Neural crest cell (in vitro differentiated cells): ENCODE measurements around the gene GABRQ. TPM values are rescaled to one million over a fixed set of nuclear protein-coding genes. Genes with fewer than 3 reads are reported as not detected.
"Not testable (repeated sequence)": the region's sequence is repeated elsewhere in the genome, so short reads cannot be mapped to it uniquely, and the experiment has no call there.

ENCODE experiments used
- DNase-seq: peaks from one replicate; pipeline ENCODE4 v3.0.0; 2021; ENCODE audit warnings: low read depth, mixed read lengths, low spot score
- H3K27ac Mint-ChIP-seq: one replicate; pipeline ENCODE4 v1.8.0; 2021; ENCODE audit warnings: mild to moderate bottlenecking, mixed read lengths; ENCODE audit not compliant: unreplicated experiment
- H3K27me3 Mint-ChIP-seq: 2 replicates; pipeline ENCODE4 v1.8.0; 2021; ENCODE audit warnings: low read depth, mild to moderate bottlenecking, mixed read lengths
- H3K36me3 Mint-ChIP-seq: 2 replicates; pipeline ENCODE4 v1.8.0; 2021; ENCODE audit warnings: low read depth, mild to moderate bottlenecking, mixed read lengths
- H3K4me1 Mint-ChIP-seq: 2 replicates; pipeline ENCODE4 v1.8.0; 2021; ENCODE audit warnings: mixed read lengths
- H3K4me3 Mint-ChIP-seq: one replicate; pipeline ENCODE4 v1.8.0; 2021; ENCODE audit warnings: mild to moderate bottlenecking, mixed read lengths
- H3K9me3 Mint-ChIP-seq: 2 replicates; pipeline ENCODE4 v1.8.0; 2021; ENCODE audit warnings: mixed read lengths
- total RNA-seq: library from RNA; stranded (reverse); gene quantifications from 2 replicates; pipeline ENCODE4 v1.2.1, GENCODE V29; 2021
- TF ChIP-seq, protein P1 (sequence below): fragments of 200-600 bp; sonication (generic); conservative IDR thresholded peaks from 2 replicates; pipeline ENCODE4 v1.5.0; 2021; ENCODE audit warnings: antibody characterized with exemption, mild to moderate bottlenecking

GABRQ gene
- total RNA-seq, 1 donor from 2014 or later = 0.91 TPM

DNA sequence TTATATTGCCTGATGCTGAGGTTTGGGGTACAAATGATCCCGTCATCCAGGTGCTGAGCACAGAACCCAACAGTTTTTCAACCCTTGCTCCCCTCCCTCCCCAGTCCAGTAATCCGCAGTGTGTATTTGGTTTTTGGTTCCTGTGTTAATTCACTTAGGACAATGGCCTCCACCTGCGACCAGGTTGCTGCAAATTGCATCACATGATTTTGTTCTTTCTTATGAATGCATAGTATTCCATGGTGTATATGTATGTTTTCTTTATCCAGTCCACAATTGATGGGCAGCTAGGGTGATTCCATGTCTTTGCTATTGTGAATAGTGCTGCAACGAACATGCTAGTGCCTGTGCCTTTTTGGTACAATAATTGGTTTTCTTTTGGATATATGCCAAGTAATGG is 25.4 kb downstream of the GABRQ start:
- TF ChIP-seq, protein P1, sequence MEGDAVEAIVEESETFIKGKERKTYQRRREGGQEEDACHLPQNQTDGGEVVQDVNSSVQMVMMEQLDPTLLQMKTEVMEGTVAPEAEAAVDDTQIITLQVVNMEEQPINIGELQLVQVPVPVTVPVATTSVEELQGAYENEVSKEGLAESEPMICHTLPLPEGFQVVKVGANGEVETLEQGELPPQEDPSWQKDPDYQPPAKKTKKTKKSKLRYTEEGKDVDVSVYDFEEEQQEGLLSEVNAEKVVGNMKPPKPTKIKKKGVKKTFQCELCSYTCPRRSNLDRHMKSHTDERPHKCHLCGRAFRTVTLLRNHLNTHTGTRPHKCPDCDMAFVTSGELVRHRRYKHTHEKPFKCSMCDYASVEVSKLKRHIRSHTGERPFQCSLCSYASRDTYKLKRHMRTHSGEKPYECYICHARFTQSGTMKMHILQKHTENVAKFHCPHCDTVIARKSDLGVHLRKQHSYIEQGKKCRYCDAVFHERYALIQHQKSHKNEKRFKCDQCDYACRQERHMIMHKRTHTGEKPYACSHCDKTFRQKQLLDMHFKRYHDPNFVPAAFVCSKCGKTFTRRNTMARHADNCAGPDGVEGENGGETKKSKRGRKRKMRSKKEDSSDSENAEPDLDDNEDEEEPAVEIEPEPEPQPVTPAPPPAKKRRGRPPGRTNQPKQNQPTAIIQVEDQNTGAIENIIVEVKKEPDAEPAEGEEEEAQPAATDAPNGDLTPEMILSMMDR = no peak

DNA sequence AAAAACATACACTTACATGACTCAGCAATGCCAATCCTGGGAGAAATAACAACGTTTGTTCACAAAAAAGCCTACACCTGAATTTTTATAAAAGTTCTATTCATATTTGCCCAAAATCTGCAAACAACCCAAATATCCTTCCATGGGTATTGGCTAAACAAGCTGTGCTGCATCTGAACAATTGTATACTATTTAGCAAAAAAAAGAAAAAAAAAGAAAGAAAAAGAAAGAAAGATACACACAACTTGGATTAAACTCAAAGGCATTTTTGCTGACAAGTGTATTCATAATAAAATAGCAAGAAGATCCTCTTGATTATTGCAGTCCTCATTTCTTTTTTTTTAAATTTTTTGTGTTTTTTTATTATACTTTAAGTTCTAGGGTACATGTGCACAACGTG is 36.4 kb downstream of the GABRQ start:
- H3K36me3 Mint-ChIP-seq = no peaks in the 10 kb centered on the region
- TF ChIP-seq, protein P1 = no peak
- H3K4me1 Mint-ChIP-seq = no peaks in the 10 kb centered on the region

More for the DNA sequence above, 25.4 kb downstream of the GABRQ start:
- H3K36me3 Mint-ChIP-seq = no peaks in the 10 kb centered on the region
- peaks cover 8% of the 10 kb centered on the region for H3K27me3 Mint-ChIP-seq
- H3K27ac Mint-ChIP-seq = no peak overlapping the region
- DNase-seq = no peak
- H3K4me1 Mint-ChIP-seq = no peaks in the 10 kb centered on the region
- peaks cover 7% of the 10 kb centered on the region for H3K9me3 Mint-ChIP-seq
- no peak overlapping the region for H3K4me3 Mint-ChIP-seq

DNA sequence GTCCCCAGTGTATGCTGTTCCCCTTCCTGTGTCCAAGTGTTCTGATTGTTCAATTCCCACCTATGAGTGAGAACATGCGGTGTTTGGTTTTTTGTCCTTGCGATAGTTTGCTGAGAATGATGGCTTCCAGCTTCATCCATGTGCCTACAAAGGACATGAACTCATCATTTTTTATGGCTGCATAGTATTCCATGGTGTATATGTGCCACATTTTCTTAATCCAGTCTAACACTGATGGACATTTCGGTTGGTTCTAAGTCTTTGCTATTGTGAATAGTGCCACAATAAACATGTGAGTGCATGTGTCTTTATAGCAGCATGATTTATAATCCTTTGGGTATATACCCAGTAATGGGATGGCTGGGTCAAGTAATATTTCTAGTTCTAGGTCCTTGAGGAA is 37.0 kb downstream of the GABRQ start:
- not testable (repeated sequence) for H3K4me1 Mint-ChIP-seq, H3K9me3 Mint-ChIP-seq, DNase-seq, H3K4me3 Mint-ChIP-seq, H3K27ac Mint-ChIP-seq, H3K36me3 Mint-ChIP-seq
- peaks cover 30% of the 10 kb centered on the region for H3K27me3 Mint-ChIP-seq

More for the DNA sequence above, 36.4 kb downstream of the GABRQ start:
- peaks cover 30% of the 10 kb centered on the region for H3K27me3 Mint-ChIP-seq
- DNase-seq = no peak
- H3K27ac Mint-ChIP-seq = no peak overlapping the region
- no peaks in the 10 kb centered on the region for H3K9me3 Mint-ChIP-seq
- no peak overlapping the region for H3K4me3 Mint-ChIP-seq

DNA sequence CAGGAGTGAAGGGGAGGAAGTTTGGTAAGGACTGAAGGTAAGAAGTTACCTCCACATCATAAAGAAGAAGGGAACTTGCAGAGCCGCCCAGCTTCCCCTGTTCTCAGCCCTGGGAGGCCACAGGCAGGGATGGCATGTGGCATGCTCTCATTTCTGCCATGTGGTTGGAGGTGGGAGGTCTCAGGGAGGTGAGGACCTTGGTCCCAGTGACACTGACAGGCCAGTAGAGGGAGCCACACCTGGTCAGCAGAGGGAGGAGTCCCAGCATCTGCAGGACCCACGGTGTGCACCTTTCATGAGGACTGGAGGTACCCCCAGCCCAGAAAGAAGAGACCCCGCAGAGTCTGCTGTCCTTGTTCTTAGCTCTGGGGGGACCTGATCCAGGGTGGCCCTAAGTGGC is 43.3 kb downstream of the GABRQ start:
- not testable (repeated sequence) for H3K4me3 Mint-ChIP-seq, H3K27ac Mint-ChIP-seq, H3K36me3 Mint-ChIP-seq, H3K9me3 Mint-ChIP-seq, H3K4me1 Mint-ChIP-seq, DNase-seq
- peaks cover 17% of the 10 kb centered on the region for H3K27me3 Mint-ChIP-seq

DNA sequence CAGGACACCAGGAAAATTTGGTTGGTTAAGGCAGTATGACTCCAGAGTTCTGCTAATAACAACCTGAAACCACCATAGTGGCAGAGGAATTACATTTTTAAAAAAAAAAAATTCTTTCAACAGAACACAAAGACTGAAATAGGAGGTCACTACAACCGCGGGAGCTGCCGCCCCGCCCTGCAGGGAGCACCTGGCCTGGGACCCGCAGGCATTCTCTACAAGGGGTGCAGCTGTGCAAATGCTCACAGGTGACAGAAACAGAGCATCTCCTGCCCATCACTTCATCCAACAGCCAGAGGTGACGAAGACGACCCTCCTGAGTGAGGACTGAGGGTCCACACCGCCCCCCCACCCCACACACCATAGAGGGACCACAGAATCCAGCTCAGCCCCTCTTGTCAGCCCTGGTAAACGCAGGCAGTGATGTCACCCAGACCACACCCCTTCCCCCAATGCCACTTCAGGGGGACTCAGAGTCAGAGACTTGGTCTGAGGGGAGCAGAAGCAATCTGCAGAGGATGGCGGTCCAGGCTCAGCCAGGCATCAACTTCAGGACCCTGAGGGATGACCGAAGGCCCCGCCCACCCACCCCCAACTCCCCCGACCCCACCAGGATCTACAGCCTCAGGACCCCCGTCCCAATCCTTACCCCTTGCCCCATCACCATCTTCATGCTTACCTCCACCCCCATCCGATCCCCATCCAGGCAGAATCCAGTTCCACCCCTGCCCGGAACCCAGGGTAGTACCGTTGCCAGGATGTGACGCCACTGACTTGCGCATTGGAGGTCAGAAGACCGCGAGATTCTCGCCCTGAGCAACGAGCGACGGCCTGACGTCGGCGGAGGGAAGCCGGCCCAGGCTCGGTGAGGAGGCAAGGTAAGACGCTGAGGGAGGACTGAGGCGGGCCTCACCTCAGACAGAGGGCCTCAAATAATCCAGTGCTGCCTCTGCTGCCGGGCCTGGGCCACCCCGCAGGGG is 60.5 kb downstream of the GABRQ start, which contains the start of gene MAGEA3:
MAGEA3 (plus strand) TSS at position 843 of the 980 bp plus-strand sequence. CDS start 2,039 bp downstream, outside the sequence.
- DNase-seq, H3K27me3 Mint-ChIP-seq, H3K4me1 Mint-ChIP-seq, H3K36me3 Mint-ChIP-seq, H3K9me3 Mint-ChIP-seq, H3K4me3 Mint-ChIP-seq, H3K27ac Mint-ChIP-seq: not testable (repeated sequence)

DNA sequence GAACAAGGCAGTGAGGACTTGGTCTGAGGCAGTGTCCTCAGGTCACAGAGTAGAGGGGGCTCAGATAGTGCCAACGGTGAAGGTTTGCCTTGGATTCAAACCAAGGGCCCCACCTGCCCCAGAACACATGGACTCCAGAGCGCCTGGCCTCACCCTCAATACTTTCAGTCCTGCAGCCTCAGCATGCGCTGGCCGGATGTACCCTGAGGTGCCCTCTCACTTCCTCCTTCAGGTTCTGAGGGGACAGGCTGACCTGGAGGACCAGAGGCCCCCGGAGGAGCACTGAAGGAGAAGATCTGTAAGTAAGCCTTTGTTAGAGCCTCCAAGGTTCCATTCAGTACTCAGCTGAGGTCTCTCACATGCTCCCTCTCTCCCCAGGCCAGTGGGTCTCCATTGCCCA is 62.7 kb downstream of the GABRQ start:
- not testable (repeated sequence) for DNase-seq, H3K9me3 Mint-ChIP-seq, H3K27ac Mint-ChIP-seq, H3K36me3 Mint-ChIP-seq, H3K27me3 Mint-ChIP-seq, H3K4me3 Mint-ChIP-seq, H3K4me1 Mint-ChIP-seq

DNA sequence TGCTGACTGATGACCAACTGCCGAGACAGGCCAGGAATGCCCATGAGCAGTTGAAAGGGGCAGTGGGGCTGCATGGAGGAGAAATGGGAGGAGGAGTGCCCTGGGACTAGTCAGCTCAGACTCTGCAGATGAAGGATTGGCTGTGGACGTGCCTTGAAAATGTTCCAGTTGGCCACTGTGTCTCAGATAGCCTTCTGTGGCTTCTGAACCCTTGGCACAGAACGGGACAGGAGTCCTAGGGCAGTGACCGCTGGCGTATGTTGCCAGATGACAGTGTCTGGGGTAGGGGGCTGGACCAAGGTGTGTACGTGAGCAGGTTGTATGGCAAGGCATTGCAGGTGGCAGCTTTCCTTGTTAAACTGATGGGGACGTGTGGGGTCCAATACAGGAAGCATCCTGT is 68.8 kb downstream of the GABRQ start:
- not testable (repeated sequence) for H3K27ac Mint-ChIP-seq, H3K4me3 Mint-ChIP-seq, H3K4me1 Mint-ChIP-seq, H3K27me3 Mint-ChIP-seq, DNase-seq, H3K9me3 Mint-ChIP-seq, H3K36me3 Mint-ChIP-seq

Other genes with a start within 250 kb of the GABRQ start
- 0.89 and 0.93 TPM in 2 replicates for gene GABRA3, start 186.6 kb upstream of the GABRQ start, total RNA-seq
- not detected in 2 replicates for gene MAGEA3, start 60.9 kb downstream of the GABRQ start, total RNA-seq
- not detected in 2 replicates for gene CSAG2, start 71.4 kb downstream of the GABRQ start, total RNA-seq
- not detected in 2 replicates for gene MAGEA2B, start 76.7 kb downstream of the GABRQ start, total RNA-seq
- not detected in 2 replicates for gene CSAG1, start 95.8 kb downstream of the GABRQ start, total RNA-seq
- gene MAGEA12, start 95.9 kb downstream of the GABRQ start, total RNA-seq = not detected in 2 replicates
- not detected in 2 replicates for gene MAGEA2, start 115.9 kb downstream of the GABRQ start, total RNA-seq
- not detected in 2 replicates for gene CSAG3, start 121.3 kb downstream of the GABRQ start, total RNA-seq
- gene MAGEA6, start 131.8 kb downstream of the GABRQ start, total RNA-seq = not detected in 2 replicates
- 60.4 and 61.6 TPM in 2 replicates for gene CETN2, start 192.9 kb downstream of the GABRQ start, total RNA-seq
- 49.6 and 49.8 TPM in 2 replicates for gene NSDHL, start 193.2 kb downstream of the GABRQ start, total RNA-seq